GM21737 (cell line): ENCODE results near the gene ATXN2.
"Not testable (repeated sequence)": the region's sequence is repeated elsewhere in the genome, so short reads cannot be mapped to it uniquely, and the experiment has no call there.

Experiments used
- ATAC-seq: cut with Tn5 transposase; IDR thresholded peaks from one replicate; pipeline ENCODE4 v1.9.1; 2021; ENCODE audit warnings: mild to moderate bottlenecking, moderate library complexity; ENCODE audit not compliant: unreplicated experiment

The ATXN2 gene

DNA sequence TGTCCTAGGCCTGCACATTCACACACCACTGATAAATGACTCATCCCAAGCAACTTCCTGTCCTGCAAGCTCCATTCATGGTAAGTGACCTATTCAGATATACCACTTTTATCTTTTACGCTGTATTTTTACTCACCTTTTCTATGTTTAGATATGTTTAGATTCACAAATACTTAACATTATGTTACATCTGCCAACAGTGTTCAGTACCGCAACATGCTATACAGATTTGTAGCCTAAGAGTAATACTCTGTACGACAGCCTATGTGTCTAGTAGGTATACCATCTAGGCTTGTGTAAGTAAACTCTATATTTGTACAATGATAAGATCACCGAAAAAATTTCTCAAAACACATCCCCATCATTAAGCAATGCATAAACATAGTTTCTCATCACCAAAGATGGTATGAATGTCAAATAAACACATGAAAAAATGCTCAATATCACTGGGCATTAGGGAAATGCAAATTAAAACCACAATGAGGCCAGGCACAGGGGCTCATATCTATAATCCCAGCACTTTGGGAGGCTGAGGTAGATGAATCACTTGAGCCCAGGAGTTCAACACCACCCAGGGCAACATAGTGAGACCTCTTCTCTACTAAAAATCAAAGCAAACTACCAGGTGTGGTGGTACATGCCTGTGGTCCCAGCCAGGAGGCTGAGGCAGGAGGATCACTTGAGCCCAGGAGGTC is 20.7 kb downstream of the ATXN2 start:
- ATAC-seq: no peak

GRCh38 chr12:111574797-111575443 is 24.2 kb downstream of the ATXN2 start:
- ATAC-seq: no peak

DNA sequence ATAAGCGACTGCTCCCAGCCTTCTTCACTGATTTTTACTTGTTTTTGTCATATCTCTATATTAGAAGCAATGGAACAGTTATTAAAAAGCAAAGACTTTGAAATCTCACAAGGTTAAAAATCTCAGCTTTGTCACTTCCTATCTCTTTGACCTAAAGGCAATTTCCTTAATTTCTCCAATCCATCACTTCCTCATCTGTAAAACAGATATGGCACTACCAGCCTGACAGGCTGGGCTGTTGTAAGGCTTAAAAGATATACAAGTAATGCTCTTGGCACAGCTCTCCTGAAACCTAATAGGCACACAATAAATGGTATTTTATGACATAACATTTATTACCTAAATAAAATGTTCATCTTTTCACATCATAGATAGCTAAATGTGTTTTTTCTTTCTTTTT is 25.6 kb downstream of the ATXN2 start:
- ATAC-seq: no peak

DNA sequence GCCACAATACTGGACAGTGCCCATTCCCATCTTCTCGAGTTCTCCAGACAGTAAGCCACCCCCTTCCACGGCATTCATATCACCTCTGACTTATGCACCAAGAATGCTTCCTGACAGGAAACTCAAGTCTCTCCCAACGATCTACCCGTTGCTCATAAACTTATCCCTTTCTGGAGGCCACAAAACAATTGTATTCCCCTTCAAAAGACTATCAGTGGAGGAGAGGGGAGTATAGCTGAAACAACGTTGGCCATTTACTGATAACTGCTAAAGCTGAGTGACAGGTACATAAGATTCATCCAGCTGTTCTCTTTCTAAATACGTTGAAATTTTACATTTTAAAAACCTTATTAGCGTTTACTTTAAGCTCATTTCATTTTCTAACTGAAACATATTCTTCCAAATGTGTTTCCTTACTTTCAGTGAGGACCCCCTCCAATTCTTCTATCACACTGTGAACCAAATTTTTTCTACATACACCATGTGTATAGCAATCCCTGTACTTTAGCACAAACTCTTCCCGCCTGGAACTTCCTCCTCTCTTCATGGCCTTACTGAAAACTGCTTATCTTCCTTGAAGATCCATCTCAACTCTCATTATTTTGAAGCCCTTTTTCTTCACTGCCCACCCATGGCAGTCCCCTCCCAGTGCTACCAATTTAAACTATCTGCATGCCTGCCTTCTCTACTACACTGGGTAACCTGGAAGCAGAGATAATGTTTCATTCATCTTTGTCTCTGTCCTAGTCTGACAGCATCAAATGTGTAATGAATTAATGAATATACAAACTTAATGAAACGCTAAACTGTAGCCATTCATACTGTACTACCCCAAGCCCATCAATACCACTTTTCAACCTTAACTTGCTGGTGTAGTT is 28.8 kb downstream of the ATXN2 start:
- ATAC-seq: no peak

- no peak for ATAC-seq
Measured at GRCh38 chr12:111569363-111570083, 29.6 kb downstream of the ATXN2 start.

- not testable (repeated sequence) for ATAC-seq
Measured at GRCh38 chr12:111560844-111561243, 38.3 kb downstream of the ATXN2 start.

DNA sequence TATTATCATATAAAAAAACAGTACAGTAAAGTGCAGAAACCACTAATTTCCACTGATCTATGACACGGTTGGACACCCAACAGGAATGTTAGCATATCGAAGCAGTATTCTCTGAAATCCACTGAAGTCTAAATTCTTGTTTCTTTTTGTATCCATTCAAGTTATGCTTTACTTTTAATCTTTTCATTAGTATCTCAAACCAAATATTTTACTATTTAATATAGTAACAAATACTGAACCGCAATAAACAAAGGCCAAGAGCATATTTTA is 41.1 kb downstream of the ATXN2 start:
- no peak for ATAC-seq

DNA sequence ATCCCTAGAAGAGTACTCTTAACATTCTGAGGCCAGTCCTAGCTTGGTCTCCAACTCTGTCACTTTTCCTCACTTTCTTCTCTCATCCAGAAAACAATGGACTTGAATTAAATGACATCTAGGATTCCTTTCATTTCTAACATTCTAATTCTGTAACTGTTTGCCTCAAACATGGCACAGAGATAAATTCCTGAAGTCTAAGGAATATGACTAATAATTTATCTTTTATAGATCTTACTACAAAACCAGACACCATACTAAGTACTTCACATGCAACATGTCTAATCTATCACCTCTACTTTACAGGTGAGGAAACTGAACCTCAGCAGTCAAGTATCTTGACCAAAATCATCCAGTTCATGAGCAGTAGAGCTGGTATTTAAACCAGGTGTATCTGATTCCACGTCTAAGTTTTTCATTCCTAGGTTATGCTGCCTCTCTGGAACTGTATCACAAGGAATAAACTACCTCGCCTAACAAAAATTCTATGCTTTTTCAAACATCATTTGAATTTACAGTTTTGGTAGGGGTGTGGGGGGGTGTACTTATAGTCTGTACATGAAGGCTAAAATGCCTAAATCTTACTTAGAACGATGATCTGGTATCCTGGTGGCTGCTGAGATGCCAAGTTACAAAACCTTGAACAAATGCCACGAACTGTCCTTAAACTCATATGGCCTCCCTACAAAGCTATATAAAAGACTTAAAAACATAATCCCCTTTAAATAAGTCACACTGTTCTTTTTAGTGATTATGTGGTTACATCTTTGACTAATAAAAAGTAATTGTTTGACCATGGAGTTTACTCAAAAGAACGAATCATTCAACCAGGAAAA is 41.6 kb downstream of the ATXN2 start:
- ATAC-seq: no peak

DNA sequence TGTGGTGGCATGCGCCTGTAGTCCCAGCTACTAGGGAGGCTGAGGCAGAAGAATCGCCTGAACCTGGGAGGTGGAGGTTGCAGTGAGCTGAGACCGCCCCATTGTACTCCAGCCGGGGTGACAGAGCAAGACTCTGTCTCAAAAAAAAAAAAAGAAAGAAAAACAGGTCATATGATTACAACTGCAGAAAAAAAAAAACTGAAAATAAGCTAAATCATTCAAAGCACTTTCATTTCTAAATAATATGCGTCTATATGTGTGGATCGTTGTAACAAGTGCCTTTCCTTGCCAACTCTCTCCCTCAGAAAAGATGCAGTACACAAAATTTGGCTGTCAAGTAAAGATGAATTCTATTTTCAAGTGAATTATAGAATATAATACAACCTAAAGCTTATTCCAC is 42.4 kb downstream of the ATXN2 start:
- ATAC-seq: no peak

- ATAC-seq: not testable (repeated sequence)
Measured at GRCh38 chr12:111555313-111555712, 43.8 kb downstream of the ATXN2 start.

GRCh38 chr12:111546758-111547383 is 52.2 kb downstream of the ATXN2 start:
- ATAC-seq: no peak

- ATAC-seq: no peak
Measured at GRCh38 chr12:111546171-111546570, 52.9 kb downstream of the ATXN2 start.

DNA sequence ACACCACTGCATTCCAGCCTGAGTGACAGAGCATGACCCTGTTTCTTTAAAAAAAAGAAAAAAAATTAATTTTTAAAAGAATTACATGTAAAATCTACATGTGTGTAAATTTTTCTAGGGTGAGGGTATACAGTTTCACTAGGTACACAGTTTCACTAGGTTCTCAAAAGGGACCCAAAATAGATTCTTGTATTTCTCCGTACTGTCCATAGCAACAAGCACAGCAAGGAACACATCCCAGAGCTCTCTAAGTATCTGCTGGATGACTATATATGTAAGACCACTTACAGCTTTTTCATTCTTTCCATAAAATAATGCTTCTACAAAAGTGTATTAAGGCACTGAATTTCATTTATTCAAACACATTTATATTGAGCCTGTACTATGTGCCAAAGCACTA is 55.1 kb downstream of the ATXN2 start:
- no peak for ATAC-seq

DNA sequence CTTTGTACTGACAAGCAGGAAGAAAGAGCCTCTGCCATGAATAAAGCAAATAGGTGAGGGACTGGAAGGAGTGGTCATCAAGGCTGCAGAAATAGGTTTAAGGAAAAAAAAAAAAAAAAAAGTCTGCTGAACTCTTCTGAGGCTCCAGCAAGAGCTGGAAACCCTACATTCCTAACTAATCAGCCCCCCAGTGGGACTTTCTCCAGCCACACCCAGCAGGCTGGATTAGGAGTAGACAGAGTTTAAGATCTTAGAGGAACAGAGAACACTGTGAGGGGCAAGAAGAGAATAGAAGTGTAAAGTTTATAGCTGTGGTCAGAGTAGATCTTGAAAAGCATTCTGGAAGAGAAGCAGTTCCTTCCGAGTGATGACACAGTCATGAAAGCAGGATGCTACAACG is 66.4 kb downstream of the ATXN2 start:
- no peak for ATAC-seq

GRCh38 chr12:111529424-111530368 is 69.4 kb downstream of the ATXN2 start:
- ATAC-seq: no peak

- no peak for ATAC-seq
Measured at GRCh38 chr12:111523587-111524167, 75.4 kb downstream of the ATXN2 start.

DNA sequence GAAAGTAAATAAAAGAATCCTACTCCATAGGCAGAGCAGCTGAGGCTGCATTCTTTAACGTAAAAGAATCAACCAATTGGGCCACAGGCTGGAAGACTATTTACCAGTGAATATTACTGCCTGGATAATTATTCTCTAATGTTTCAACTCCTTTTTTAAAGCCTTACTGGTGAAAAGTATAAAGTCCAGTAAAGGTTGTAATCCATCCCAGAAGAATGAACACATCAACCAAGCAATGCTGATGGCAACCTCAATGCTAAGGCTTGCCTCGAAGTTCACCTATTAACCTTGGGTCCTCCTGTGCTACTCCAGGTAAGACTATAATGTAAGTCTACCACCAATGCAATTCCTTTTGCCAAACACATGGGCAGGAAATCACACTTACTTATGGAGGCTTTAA is 77.3 kb downstream of the ATXN2 start:
- no peak for ATAC-seq

- ATAC-seq: no peak
Measured at GRCh38 chr12:111519937-111520336, 79.2 kb downstream of the ATXN2 start.

GRCh38 chr12:111519083-111519482 is 80.0 kb downstream of the ATXN2 start:
- no peak for ATAC-seq
